ENCODE results near the gene CRBN.

Gene CRBN

DNA sequence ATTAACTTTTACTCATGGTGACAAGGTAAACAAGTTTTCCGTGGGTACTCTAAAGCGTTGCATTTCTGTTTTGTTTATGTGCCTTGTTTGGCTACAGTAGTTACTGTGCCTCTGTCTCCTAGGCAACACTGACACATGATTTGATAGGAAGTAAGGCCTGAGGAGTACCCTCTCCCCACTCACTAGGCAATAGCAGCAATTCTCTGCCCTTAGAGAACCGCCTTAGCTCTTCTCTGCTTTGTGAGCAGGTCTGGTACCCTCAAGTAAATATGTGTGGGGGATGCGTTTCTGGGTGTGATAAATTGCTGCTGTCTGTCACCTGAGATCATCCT, 69.2 kb downstream of the CRBN start, which contains the start of gene IL5RA:
TSS of gene IL5RA (minus strand) at position 76 of the 332 bp plus-strand sequence. CDS start 5,390 bp downstream, outside the sequence.
- H3K4me3 ChIP-seq (ENCODE audit: severe bottlenecking) = no peak within 1 kb of the TSS
- TF ChIP-seq CTCF (IDR thresholded peaks at IDR 0.05; ENCODE audit: poor library complexity, severe bottlenecking) = no peak
- H3K4me1 ChIP-seq (ENCODE audit: insufficient read depth, poor library complexity, severe bottlenecking) = no peaks in the 10 kb centered on the region
- H3K36me3 ChIP-seq (ENCODE audit: low read depth) = no peaks in the 10 kb centered on the region
- no peak for ATAC-seq (ENCODE audit: low read depth)
- no peak for DNase-seq (ENCODE audit: low spot score)
- H3K27me3 ChIP-seq (ENCODE audit: insufficient read depth, poor library complexity, severe bottlenecking) = no peaks in the 10 kb centered on the region
- H3K9me3 ChIP-seq (ENCODE audit: severe bottlenecking) = peaks cover 4% of the 10 kb centered on the region
- no peak within 1 kb of the TSS for H3K27ac ChIP-seq (ENCODE audit: poor library complexity, severe bottlenecking)

DNA sequence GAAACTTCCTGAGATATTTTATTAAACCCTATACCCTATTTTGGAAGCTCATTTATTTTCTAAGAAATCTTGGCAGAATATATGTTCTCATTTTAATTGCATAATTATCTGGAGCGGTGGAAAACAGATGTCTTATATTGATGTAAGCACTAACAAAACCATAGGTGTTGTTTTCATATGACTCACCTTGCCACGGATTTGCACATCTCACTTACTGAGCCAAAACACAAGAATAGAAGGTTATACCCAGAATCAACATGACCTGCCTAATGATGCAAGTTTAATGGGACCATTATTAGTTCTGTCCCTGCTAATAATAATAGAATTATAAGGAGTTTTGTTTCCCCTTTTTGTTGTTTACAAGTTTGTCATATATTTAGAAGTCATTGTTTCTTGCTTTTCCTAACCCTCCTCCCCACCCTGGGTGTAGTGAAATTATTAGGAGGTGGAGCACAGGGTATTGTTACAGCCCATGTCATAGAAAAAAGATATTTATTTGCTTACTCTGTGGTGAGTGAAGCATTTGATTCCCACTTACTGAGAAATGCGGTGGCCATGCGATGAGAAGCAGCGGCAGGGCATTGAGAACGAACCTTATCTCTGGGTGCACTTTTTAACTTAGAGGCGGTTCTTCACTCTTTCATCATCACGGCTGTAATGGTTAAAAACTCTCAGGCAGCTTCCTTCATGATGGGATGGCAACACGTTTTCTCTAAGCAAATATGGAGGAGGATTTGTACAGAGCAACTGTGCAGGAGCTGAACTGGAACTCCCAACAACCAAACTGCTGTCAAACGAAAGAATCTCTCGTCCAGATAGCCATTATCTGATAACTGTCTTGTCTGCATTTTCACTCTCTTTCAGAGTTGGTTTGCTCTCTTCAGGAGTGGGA, 69.8 kb downstream of the CRBN start:
- H3K27ac ChIP-seq (ENCODE audit: poor library complexity, severe bottlenecking) = no peak overlapping the region

DNA sequence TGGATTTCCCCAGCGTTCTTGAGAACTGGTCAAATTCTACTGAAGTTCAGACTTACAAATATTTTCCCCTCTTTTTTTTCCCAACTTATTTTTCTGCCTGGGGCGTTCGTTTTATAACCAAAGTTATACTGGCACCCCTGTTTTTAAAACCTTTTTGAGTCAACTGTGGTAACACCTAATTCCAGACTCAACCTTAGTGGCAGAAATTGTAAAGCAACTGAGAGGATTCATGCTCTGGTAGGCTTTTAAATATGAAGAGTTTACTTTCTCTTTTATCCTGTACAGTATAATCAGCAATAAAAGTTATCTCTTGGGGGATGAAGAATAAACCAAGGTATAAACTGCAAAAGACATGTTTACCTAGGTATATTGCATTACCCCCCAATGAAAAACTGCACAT, 71.6 kb downstream of the CRBN start:
- H3K9me3 ChIP-seq (ENCODE audit: severe bottlenecking) = peaks cover 4% of the 10 kb centered on the region
- TF ChIP-seq CTCF (IDR thresholded peaks at IDR 0.05; ENCODE audit: poor library complexity, severe bottlenecking) = no peak
- ATAC-seq (ENCODE audit: low read depth) (no peak), DNase-seq (ENCODE audit: low spot score) (no peak)
- no peaks in the 10 kb centered on the region for H3K4me1 ChIP-seq (ENCODE audit: insufficient read depth, poor library complexity, severe bottlenecking)
- no peak overlapping the region for H3K4me3 ChIP-seq (ENCODE audit: severe bottlenecking)
- H3K27ac ChIP-seq (ENCODE audit: poor library complexity, severe bottlenecking) = no peak overlapping the region
- no peaks in the 10 kb centered on the region for H3K36me3 ChIP-seq (ENCODE audit: low read depth)
- H3K27me3 ChIP-seq (ENCODE audit: insufficient read depth, poor library complexity, severe bottlenecking) = no peaks in the 10 kb centered on the region

More for the DNA sequence above, 69.8 kb downstream of the CRBN start:
- Histone ChIP-seq H3K4me3 (ENCODE audit: severe bottlenecking) (no peak overlapping the region), H3K36me3 (ENCODE audit: low read depth) (no peaks in the 10 kb centered on the region), H3K27me3 (ENCODE audit: insufficient read depth, poor library complexity, severe bottlenecking) (no peaks in the 10 kb centered on the region), H3K9me3 (ENCODE audit: severe bottlenecking) (peaks cover 4% of the 10 kb centered on the region), H3K4me1 (ENCODE audit: insufficient read depth, poor library complexity, severe bottlenecking) (no peaks in the 10 kb centered on the region)
- no peak for DNase-seq (ENCODE audit: low spot score)
- no peak for TF ChIP-seq CTCF (IDR thresholded peaks at IDR 0.05; ENCODE audit: poor library complexity, severe bottlenecking)
- no peak for ATAC-seq (ENCODE audit: low read depth)

DNA sequence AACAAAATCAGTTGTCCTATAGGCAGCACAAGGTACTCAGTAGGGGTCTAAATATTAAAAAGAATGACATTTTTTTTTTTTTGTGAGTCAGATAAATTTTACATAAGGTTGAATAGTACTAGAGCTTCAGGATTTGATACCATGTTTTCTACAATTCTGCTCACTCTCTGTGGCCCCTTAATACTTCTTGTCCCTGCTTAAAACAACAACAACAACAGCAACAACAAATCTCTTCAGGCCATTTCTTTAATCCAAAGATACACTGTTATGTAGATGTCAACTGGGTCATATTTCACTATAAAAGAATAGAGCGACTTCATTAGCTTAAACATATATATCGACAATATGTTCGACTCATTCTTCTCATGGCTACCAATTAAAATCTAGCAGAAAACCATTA, 72.3 kb downstream of the CRBN start:
- ATAC-seq (ENCODE audit: low read depth) (no peak), DNase-seq (ENCODE audit: low spot score) (no peak)
- TF ChIP-seq CTCF (IDR thresholded peaks at IDR 0.05; ENCODE audit: poor library complexity, severe bottlenecking) = no peak
- H3K27ac ChIP-seq (ENCODE audit: poor library complexity, severe bottlenecking) = no peak overlapping the region
- H3K4me1 ChIP-seq (ENCODE audit: insufficient read depth, poor library complexity, severe bottlenecking) = no peaks in the 10 kb centered on the region
- no peak overlapping the region for H3K4me3 ChIP-seq (ENCODE audit: severe bottlenecking)
- no peaks in the 10 kb centered on the region for H3K27me3 ChIP-seq (ENCODE audit: insufficient read depth, poor library complexity, severe bottlenecking)
- H3K36me3 ChIP-seq (ENCODE audit: low read depth) = no peaks in the 10 kb centered on the region
- H3K9me3 ChIP-seq (ENCODE audit: severe bottlenecking) = peaks cover 2% of the 10 kb centered on the region

- Histone ChIP-seq H3K27me3 (ENCODE audit: insufficient read depth, poor library complexity, severe bottlenecking) (no peaks in the 10 kb centered on the region), H3K36me3 (ENCODE audit: low read depth) (no peaks in the 10 kb centered on the region), H3K9me3 (ENCODE audit: severe bottlenecking) (peaks cover 2% of the 10 kb centered on the region), H3K4me3 (ENCODE audit: severe bottlenecking) (no peak overlapping the region), H3K4me1 (ENCODE audit: insufficient read depth, poor library complexity, severe bottlenecking) (no peaks in the 10 kb centered on the region), H3K27ac (ENCODE audit: poor library complexity, severe bottlenecking) (no peak overlapping the region)
- TF ChIP-seq CTCF (IDR thresholded peaks at IDR 0.05; ENCODE audit: poor library complexity, severe bottlenecking) = no peak
- no peak for DNase-seq (ENCODE audit: low spot score)
- ATAC-seq (ENCODE audit: low read depth) = no peak
Measured at GRCh38 chr3:3105815-3106214, 73.7 kb downstream of the CRBN start.
